ENCODE results near the gene TMEM186.

The TMEM186 gene

DNA sequence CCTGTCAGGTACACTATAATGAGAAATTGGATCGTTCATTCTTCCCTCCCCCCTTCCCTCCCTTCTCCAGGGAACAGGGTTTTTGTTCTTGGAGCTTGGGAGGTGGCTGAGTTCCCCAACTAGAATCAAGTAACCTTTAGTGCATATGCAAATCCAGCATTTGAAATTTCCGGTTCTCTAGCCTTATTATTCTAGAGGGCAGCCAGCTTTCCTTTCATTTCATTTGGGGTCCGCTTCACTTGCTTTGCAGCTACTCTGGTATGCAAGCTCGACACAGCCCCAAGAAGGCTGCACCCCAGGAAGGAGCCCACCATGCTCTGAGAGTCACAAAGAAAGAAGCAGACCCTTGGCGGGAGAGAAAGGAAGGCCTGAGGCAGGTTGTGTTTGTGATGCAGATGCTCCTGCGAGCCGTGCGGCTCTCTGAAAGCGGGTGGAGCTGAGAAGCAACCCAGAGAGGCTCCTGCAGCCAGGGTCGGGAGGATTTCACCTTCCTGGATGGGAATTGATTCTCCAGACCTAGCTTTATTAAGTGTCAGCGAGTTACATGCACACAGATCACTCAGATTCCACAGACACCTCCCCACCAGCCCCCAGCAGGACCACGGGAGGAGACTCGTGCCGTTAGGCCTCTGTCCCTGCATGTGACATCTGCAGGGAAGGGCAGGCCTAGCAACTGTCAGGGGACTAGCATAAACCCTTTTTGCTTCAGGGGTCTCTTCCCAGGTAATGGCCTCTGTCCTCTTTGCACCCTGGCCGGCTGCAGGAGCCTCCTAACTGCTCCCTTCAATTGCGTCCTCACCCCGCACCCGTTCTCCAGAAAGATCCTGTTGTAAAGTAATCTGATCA, 34.7 kb upstream of the TMEM186 start:
- TF ChIP-seq, protein P1, sequence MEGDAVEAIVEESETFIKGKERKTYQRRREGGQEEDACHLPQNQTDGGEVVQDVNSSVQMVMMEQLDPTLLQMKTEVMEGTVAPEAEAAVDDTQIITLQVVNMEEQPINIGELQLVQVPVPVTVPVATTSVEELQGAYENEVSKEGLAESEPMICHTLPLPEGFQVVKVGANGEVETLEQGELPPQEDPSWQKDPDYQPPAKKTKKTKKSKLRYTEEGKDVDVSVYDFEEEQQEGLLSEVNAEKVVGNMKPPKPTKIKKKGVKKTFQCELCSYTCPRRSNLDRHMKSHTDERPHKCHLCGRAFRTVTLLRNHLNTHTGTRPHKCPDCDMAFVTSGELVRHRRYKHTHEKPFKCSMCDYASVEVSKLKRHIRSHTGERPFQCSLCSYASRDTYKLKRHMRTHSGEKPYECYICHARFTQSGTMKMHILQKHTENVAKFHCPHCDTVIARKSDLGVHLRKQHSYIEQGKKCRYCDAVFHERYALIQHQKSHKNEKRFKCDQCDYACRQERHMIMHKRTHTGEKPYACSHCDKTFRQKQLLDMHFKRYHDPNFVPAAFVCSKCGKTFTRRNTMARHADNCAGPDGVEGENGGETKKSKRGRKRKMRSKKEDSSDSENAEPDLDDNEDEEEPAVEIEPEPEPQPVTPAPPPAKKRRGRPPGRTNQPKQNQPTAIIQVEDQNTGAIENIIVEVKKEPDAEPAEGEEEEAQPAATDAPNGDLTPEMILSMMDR (conservative IDR thresholded peaks at IDR 0.05; ENCODE audit: low read length) = no peak
- DNase-seq (ENCODE audit: low read depth) = no peak
- H3K4me3 ChIP-seq (ENCODE audit: low read length) = no peak overlapping the region

DNA sequence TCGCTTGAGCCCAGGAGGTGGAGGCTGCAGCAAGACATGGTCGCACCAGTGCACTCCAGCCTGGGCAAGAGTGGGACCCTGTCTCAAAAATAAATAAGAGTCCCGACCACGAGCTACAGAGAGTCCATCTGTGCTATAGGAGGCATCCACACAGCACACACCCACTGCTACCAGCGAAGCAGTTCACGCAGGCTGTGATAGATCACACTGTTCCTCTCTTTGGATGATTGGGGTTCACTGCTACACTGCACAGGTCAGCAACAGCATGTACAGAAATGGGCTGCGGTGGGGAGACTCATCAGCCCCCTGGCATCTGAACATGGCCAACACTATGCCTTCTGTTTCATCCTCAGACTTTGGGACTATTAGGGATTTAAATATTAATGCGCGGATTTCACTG, 34.0 kb upstream of the TMEM186 start:
- H3K4me3 ChIP-seq (ENCODE audit: low read length) = no peak overlapping the region

DNA sequence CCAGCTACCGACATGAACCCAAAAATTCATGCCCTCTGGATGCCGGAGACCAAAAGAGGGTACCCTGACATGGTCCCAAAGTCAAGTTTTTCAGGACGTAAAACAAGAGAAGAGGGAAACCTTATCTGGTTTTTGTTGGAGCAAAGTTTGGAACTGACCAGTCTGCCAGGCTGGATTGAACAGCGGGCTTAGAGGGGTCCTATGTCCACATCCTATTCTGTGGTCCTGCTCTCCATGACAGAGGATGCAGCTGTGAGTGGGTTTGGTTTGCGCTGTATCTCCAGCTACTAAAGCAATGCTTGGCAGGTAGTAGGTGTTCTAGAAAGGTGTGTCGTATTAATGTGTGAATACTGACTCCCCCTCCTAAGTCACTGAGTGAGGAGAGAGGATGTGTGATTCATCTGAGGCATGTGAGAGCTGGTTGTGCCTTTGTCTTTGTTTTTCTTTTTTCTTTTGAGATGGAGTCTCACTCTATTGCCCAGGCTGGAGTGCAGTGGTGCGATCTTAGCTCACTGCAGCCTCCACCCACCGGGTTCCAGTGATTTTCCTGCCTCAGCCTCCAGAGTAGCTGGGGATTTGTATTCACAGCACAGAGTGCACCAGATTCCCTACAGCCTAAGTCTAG, 31.2 kb upstream of the TMEM186 start:
- H3K4me3 ChIP-seq (ENCODE audit: low read length) = no peak overlapping the region
- TF ChIP-seq, protein P1 (conservative IDR thresholded peaks at IDR 0.05; ENCODE audit: low read length) = no peak
- DNase-seq (ENCODE audit: low read depth) = no peak

More for the DNA sequence above, 34.0 kb upstream of the TMEM186 start:
- TF ChIP-seq, protein P1 (conservative IDR thresholded peaks at IDR 0.05; ENCODE audit: low read length) = no peak
- DNase-seq (ENCODE audit: low read depth) = no peak

DNA sequence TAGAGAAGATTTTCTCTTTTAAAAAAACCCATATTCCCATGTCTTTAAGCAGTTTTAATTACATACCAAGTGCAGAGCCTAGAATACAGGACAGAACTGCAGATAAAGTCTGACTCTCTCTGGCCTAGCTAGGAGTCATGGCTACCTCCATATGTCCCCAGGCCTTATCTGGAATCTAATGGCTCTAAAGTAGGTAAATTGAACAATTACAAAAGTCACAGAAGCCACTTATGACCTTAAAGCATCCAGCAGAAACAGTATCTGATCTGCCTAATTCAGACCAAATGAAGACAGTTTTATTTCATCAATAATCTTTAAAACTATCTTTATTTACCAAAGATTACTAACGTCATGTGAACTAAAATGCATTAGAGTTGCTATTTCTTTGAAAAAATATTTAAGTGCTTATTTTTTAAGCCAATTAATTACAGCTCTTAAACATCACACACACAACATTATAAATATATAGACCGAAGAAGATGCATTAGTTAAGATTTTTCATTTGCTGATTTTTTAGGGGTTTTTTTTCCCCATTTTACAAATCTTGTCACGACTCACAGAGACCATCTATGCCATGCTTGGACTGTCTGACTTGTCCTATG, 28.9 kb upstream of the TMEM186 start:
- TF ChIP-seq, protein P1 (conservative IDR thresholded peaks at IDR 0.05; ENCODE audit: low read length) = no peak
- H3K4me3 ChIP-seq (ENCODE audit: low read length) = no peak overlapping the region
- DNase-seq (ENCODE audit: low read depth) = no peak

DNA sequence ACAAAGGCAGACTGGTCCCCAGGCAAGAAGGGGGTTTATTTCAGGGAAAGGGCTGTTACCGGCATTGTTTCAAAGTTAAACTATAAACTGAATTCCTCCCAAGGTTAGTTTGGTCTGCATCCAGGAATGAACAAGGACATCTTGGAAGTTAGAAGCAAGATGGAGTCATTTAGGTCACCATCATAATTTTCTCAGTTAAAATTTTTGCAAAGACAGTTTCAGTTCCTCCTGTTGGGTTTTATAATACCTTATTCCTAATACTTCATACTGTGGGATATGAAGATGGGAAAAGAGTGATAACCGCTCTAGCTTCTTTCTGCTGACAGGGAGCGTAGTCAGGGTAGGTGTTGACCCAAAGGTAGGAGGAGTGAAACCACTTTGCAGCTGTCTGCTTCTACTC, 25.0 kb upstream of the TMEM186 start:
- no peak overlapping the region for H3K4me3 ChIP-seq (ENCODE audit: low read length)
- TF ChIP-seq, protein P1 (conservative IDR thresholded peaks at IDR 0.05; ENCODE audit: low read length) = no peak
- no peak for DNase-seq (ENCODE audit: low read depth)

DNA sequence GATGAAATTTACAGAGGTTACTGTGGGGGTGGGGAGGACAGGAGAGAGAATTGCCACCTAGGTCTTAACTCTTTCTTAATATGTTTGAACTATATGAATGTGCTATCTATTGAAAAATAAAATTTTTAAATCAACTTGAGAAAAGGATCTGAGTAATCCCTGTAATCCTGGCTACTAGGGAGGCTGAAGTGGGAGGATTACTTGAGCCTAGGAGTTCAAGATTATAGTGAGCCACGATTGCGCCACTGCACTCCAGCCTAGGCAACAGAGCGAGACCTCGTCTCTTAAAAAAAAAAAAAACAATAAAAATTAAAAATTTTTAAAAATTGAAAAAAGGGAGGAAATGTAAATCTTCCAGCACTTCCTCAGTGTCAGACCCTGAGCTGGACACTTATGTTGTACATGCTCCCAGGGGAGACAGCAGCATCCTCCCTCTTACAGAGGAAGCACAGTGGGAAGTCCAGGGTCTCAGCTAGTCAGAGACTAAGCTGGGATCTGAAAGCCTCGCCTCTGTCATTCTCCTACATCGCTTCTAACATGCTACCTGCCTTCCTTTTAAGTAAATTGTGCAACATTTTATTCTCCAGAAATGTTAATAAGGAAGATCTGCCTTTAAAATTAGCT, 22.1 kb upstream of the TMEM186 start:
- TF ChIP-seq, protein P1 (conservative IDR thresholded peaks at IDR 0.05; ENCODE audit: low read length) = no peak
- no peak overlapping the region for H3K4me3 ChIP-seq (ENCODE audit: low read length)
- DNase-seq (ENCODE audit: low read depth) = no peak

Data from AG10803 (cell line).